ENCODE data around the gene TTBK2.
"Not testable (repeated sequence)": the region's sequence is repeated elsewhere in the genome, so short reads cannot be mapped to it uniquely, and the experiment has no call there.

TTBK2 gene

GRCh38 chr15:42920519-42921341 is at the start of gene TTBK2:
Gene TTBK2, minus strand, starts transcription at chr15:42920778. Its CDS starts 42,161 bp downstream, at chr15:42878617.
- DNase-seq (ENCODE audit: low read depth), result peak; percentile 98

GRCh38 chr15:42964476-42964875 is 43.9 kb upstream of the TTBK2 start:
- no peak for DNase-seq (ENCODE audit: low read depth)

GRCh38 chr15:42955518-42955917 is 34.9 kb upstream of the TTBK2 start:
- DNase-seq (ENCODE audit: low read depth), result peak; percentile 68

GRCh38 chr15:42954291-42954690 is 33.7 kb upstream of the TTBK2 start:
- DNase-seq (ENCODE audit: low read depth), result no peak

GRCh38 chr15:42948898-42949297 is 28.3 kb upstream of the TTBK2 start:
- DNase-seq (ENCODE audit: low read depth), result not testable (repeated sequence)

- no peak for DNase-seq (ENCODE audit: low read depth)
These were observed 19.9 kb upstream of the TTBK2 start for GRCh38 chr15:42940527-42940926.

GRCh38 chr15:42939841-42940240 is 19.3 kb upstream of the TTBK2 start:
- no peak for DNase-seq (ENCODE audit: low read depth)

- no peak for DNase-seq (ENCODE audit: low read depth)
These were observed 16.6 kb upstream of the TTBK2 start for GRCh38 chr15:42937143-42937542.

GRCh38 chr15:42933886-42934667 is 13.5 kb upstream of the TTBK2 start:
- DNase-seq (ENCODE audit: low read depth), result peak; percentile 67

GRCh38 chr15:42932833-42933515 is 12.4 kb upstream of the TTBK2 start:
- no peak for DNase-seq (ENCODE audit: low read depth)

- no peak for DNase-seq (ENCODE audit: low read depth)
These were observed 11.3 kb upstream of the TTBK2 start for GRCh38 chr15:42931702-42932486.

- DNase-seq (ENCODE audit: low read depth), result no peak
These were observed 8.8 kb upstream of the TTBK2 start for GRCh38 chr15:42929306-42929848.

- peak; percentile 25 for DNase-seq (ENCODE audit: low read depth)
These were observed 759 bp upstream of the TTBK2 start for GRCh38 chr15:42921342-42921731.

GRCh38 chr15:42919799-42920518 is 619 bp downstream of the TTBK2 start:
- peak; percentile 35 for DNase-seq (ENCODE audit: low read depth)

GRCh38 chr15:42919308-42919707 is 1.3 kb downstream of the TTBK2 start:
- DNase-seq (ENCODE audit: low read depth), result no peak

GRCh38 chr15:42918047-42918446 is 2.5 kb downstream of the TTBK2 start:
- DNase-seq (ENCODE audit: low read depth), result no peak

GRCh38 chr15:42915654-42916315 is 4.8 kb downstream of the TTBK2 start:
- no peak for DNase-seq (ENCODE audit: low read depth)

GRCh38 chr15:42914728-42915497 is 5.7 kb downstream of the TTBK2 start:
- DNase-seq (ENCODE audit: low read depth), result peak; percentile 34

GRCh38 chr15:42911058-42911592 is 9.5 kb downstream of the TTBK2 start:
- peak; percentile 80 for DNase-seq (ENCODE audit: low read depth)

Measured in amniotic epithelial cell (primary cell).